HCT116 (cell line): ENCODE measurements around the gene LHX2.

Experiments used
- POLR2A ChIP-seq: IDR thresholded peaks from 2 replicates; pipeline ENCODE4 v1.7.0; 2011; ENCODE audit warnings: borderline replicate concordance; ENCODE audit not compliant: insufficient read depth, insufficient read length; ENCODE audit errors: extremely low read depth
- RAD21 ChIP-seq: IDR thresholded peaks from 2 replicates; pipeline ENCODE4 v1.6.1; 2012; ENCODE audit warnings: low read depth, mild to moderate bottlenecking
- TF ChIP-seq, protein P1 (sequence below), 3 experiments: fragments of 200-600 bp in 1 of 3; sonication (generic) in 1 of 3; IDR thresholded peaks in 2 of 3; conservative IDR thresholded peaks in 1 of 3; 2 replicates each; pipeline ENCODE4 v1.5.1; 2012 to 2017; ENCODE audit warnings: low read depth in 2 of 3, low read length in 2 of 3, antibody characterized with exemption in 1 of 3, borderline replicate concordance in 1 of 3, control low read depth in 1 of 3, mild to moderate bottlenecking in 1 of 3, mixed read lengths in 1 of 3, mixed run types in 1 of 3, moderate library complexity in 1 of 3; ENCODE audit not compliant: insufficient read depth in 1 of 3

DNA sequence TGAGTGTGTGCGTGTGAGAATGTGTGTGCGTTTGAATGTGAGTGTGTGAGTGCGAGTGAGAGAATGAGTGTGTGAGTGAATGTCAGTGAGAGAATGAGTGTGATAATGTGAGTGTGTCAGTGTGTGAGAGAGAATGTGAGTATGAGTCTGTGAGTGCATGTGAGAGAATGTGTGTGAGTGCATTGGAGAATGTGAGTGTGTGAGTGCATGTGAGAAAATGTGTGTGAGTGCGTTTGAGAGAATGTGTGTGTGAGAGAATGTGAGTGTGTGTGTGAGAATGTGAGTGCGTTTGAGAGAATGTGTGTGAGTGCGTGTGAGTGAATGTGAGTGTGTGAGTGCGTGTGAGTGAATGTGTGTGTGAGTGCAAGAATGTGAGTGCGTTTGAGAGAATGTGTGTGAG lies 39.0 kb upstream of the LHX2 start:
- TF ChIP-seq POLR2A (no peak), RAD21 (no peak)
- TF ChIP-seq, protein P1, sequence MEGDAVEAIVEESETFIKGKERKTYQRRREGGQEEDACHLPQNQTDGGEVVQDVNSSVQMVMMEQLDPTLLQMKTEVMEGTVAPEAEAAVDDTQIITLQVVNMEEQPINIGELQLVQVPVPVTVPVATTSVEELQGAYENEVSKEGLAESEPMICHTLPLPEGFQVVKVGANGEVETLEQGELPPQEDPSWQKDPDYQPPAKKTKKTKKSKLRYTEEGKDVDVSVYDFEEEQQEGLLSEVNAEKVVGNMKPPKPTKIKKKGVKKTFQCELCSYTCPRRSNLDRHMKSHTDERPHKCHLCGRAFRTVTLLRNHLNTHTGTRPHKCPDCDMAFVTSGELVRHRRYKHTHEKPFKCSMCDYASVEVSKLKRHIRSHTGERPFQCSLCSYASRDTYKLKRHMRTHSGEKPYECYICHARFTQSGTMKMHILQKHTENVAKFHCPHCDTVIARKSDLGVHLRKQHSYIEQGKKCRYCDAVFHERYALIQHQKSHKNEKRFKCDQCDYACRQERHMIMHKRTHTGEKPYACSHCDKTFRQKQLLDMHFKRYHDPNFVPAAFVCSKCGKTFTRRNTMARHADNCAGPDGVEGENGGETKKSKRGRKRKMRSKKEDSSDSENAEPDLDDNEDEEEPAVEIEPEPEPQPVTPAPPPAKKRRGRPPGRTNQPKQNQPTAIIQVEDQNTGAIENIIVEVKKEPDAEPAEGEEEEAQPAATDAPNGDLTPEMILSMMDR (IDR thresholded peaks at IDR 0.05 in 2 of 3, conservative IDR thresholded peaks at IDR 0.05 in 1 of 3; ENCODE audit: borderline replicate concordance in 1 of 3, insufficient read depth in 1 of 3, low read depth in 2 of 3, low read length in 2 of 3): no peak
